SK-N-SH (cell line): ENCODE measurements around the gene CNBD2.

ENCODE experiments used
- JUND ChIP-seq: IDR thresholded peaks from 2 replicates; pipeline ENCODE4 v1.4.0; 2012
- POLR2AphosphoS5 ChIP-seq: IDR thresholded peaks from 2 replicates; pipeline ENCODE4 v1.6.1; 2012; ENCODE audit warnings: low read depth, low read length
- SIN3A ChIP-seq: IDR thresholded peaks from 2 replicates; pipeline ENCODE4 v1.6.1; 2012; ENCODE audit warnings: low read depth, mild to moderate bottlenecking, low read length, moderate library complexity, borderline replicate concordance
- TAF1 ChIP-seq: IDR thresholded peaks from 2 replicates; pipeline ENCODE4 v1.6.1; 2012; ENCODE audit warnings: low read depth, mild to moderate bottlenecking, low read length, moderate library complexity, borderline replicate concordance
- TF ChIP-seq, protein P1 (sequence below): fragments of 200-600 bp; sonication (generic); IDR thresholded peaks from 2 replicates; pipeline ENCODE4 v1.6.1; 2017; ENCODE audit warnings: antibody characterized with exemption, mild to moderate bottlenecking, moderate library complexity
- TF ChIP-seq, protein P2 (sequence below): IDR thresholded peaks from 2 replicates; pipeline ENCODE4 v1.4.0; 2012; ENCODE audit warnings: low read depth
- TF ChIP-seq, protein P3 (sequence below): IDR thresholded peaks from 2 replicates; pipeline ENCODE4 v1.4.0; 2012; ENCODE audit warnings: low read depth, borderline replicate concordance

DNA sequence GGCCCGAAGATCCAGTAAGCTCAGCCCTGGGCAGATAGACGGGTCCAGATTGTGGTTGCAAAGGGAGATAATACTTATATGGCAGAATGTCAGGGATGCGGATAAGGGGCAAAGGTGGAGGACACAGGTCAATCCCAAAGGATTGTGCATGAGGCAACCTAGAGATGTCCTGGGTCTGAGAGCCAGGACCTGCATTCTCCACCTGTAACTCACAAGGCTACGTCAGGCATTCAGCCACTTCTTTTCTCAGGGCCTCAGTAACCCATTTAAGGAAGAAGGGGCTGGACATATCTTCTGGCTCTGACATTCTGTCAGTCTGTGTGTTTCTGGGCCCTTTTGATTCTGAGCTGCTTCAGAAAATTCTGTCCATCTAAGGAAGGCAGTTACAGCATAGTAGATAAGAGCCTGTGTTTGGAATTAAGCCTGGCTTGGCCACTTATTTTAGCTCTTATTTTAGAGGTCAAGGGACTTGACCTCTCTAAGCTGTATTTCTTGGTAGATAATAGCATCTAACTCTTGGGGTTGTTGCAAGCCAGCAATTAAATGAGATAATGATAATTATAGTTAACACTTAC is 40.2 kb downstream of the CNBD2 start:
- TF ChIP-seq, protein P1, sequence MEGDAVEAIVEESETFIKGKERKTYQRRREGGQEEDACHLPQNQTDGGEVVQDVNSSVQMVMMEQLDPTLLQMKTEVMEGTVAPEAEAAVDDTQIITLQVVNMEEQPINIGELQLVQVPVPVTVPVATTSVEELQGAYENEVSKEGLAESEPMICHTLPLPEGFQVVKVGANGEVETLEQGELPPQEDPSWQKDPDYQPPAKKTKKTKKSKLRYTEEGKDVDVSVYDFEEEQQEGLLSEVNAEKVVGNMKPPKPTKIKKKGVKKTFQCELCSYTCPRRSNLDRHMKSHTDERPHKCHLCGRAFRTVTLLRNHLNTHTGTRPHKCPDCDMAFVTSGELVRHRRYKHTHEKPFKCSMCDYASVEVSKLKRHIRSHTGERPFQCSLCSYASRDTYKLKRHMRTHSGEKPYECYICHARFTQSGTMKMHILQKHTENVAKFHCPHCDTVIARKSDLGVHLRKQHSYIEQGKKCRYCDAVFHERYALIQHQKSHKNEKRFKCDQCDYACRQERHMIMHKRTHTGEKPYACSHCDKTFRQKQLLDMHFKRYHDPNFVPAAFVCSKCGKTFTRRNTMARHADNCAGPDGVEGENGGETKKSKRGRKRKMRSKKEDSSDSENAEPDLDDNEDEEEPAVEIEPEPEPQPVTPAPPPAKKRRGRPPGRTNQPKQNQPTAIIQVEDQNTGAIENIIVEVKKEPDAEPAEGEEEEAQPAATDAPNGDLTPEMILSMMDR, result no peak
- TF ChIP-seq, protein P2, sequence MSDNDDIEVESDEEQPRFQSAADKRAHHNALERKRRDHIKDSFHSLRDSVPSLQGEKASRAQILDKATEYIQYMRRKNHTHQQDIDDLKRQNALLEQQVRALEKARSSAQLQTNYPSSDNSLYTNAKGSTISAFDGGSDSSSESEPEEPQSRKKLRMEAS, result no peak
- TF ChIP-seq, protein P3, sequence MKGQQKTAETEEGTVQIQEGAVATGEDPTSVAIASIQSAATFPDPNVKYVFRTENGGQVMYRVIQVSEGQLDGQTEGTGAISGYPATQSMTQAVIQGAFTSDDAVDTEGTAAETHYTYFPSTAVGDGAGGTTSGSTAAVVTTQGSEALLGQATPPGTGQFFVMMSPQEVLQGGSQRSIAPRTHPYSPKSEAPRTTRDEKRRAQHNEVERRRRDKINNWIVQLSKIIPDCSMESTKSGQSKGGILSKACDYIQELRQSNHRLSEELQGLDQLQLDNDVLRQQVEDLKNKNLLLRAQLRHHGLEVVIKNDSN, result no peak
- TF ChIP-seq SIN3A (no peak), POLR2AphosphoS5 (no peak), TAF1 (no peak), JUND (no peak)
